Muscle layer of colon (tissue), 2 donors: ENCODE data around the gene CMTM4.
"Not testable (repeated sequence)": the region's sequence is repeated elsewhere in the genome, so short reads cannot be mapped to it uniquely, and the experiment has no call there.

Experiments used
- H3K27ac ChIP-seq: one replicate; pipeline ENCODE4 v1.7.0; 2013; ENCODE audit warnings: low read depth, mild to moderate bottlenecking, low read length, moderate library complexity
- H3K27me3 ChIP-seq, 2 donors: one replicate each; pipeline ENCODE4 v1.7.0; 2013; ENCODE audit warnings: low read length in 2 of 2, mild to moderate bottlenecking in 2 of 2; ENCODE audit not compliant: insufficient read depth in 2 of 2, control insufficient read depth in 1 of 2
- H3K36me3 ChIP-seq: one replicate; pipeline ENCODE4 v1.7.0; 2013; ENCODE audit warnings: mild to moderate bottlenecking, low read length; ENCODE audit not compliant: insufficient read depth
- H3K4me1 ChIP-seq: one replicate; pipeline ENCODE4 v1.7.0; 2013; ENCODE audit warnings: mild to moderate bottlenecking, low read length; ENCODE audit not compliant: insufficient read depth
- H3K4me3 ChIP-seq, 2 donors: one replicate each; pipeline ENCODE4 v1.7.0; 2013; ENCODE audit warnings: low read length in 2 of 2, low read depth in 1 of 2, mild to moderate bottlenecking in 1 of 2, moderate library complexity in 1 of 2
- H3K9ac ChIP-seq: one replicate; pipeline ENCODE4 v1.7.0; 2013; ENCODE audit warnings: low read length
- H3K9me3 ChIP-seq: one replicate; pipeline ENCODE4 v1.7.0; 2013; ENCODE audit warnings: mild to moderate bottlenecking, low read length
- donor health status: abdominal sarcoma.
- donor health status: Adenocarcinoma of cecum.

The CMTM4 gene

GRCh38 chr16:66636199-66636598 is 60.3 kb downstream of the CMTM4 start:
- H3K27ac ChIP-seq: no peak overlapping the region
- H3K9ac ChIP-seq: no peak overlapping the region
- H3K4me1 ChIP-seq: no peaks in the 10 kb centered on the region
- no peaks in the 10 kb centered on the region for H3K9me3 ChIP-seq
- H3K36me3 ChIP-seq: no peaks in the 10 kb centered on the region
- H3K27me3 ChIP-seq: no peaks in the 10 kb centered on the region
- no peak overlapping the region for H3K4me3 ChIP-seq

- Histone ChIP-seq H3K27ac (no peak overlapping the region), H3K4me1 (no peaks in the 10 kb centered on the region), H3K9ac (no peak overlapping the region)
Measured at GRCh38 chr16:66635406-66635805, 61.1 kb downstream of the CMTM4 start.

GRCh38 chr16:66634527-66635196 is 61.9 kb downstream of the CMTM4 start:
- Histone ChIP-seq H3K4me1 (no peaks in the 10 kb centered on the region), H3K9me3 (no peaks in the 10 kb centered on the region), H3K4me3 (no peak overlapping the region), H3K36me3 (no peaks in the 10 kb centered on the region), H3K27me3 (no peaks in the 10 kb centered on the region), H3K27ac (no peak overlapping the region), H3K9ac (no peak overlapping the region)

More at GRCh38 chr16:66635406-66635805, 61.1 kb downstream of the CMTM4 start:
- Histone ChIP-seq H3K36me3 (no peaks in the 10 kb centered on the region), H3K27me3 (no peaks in the 10 kb centered on the region), H3K9me3 (no peaks in the 10 kb centered on the region), H3K4me3 (no peak overlapping the region)

- H3K9ac ChIP-seq, H3K36me3 ChIP-seq, H3K4me3 ChIP-seq, H3K4me1 ChIP-seq, H3K27ac ChIP-seq, H3K9me3 ChIP-seq, H3K27me3 ChIP-seq: not testable (repeated sequence)
Measured at GRCh38 chr16:66631558-66631957, 65.0 kb downstream of the CMTM4 start.

GRCh38 chr16:66630561-66631260 is 65.8 kb downstream of the CMTM4 start:
- not testable (repeated sequence) for H3K9ac ChIP-seq, H3K4me3 ChIP-seq, H3K27ac ChIP-seq, H3K4me1 ChIP-seq, H3K9me3 ChIP-seq, H3K36me3 ChIP-seq, H3K27me3 ChIP-seq

- Histone ChIP-seq H3K27ac (no peak overlapping the region), H3K9me3 (no peaks in the 10 kb centered on the region), H3K36me3 (no peaks in the 10 kb centered on the region), H3K4me3 (no peak overlapping the region), H3K4me1 (no peaks in the 10 kb centered on the region), H3K27me3 (no peaks in the 10 kb centered on the region), H3K9ac (no peak overlapping the region)
Measured at GRCh38 chr16:66629856-66630255, 66.7 kb downstream of the CMTM4 start.

- H3K27ac ChIP-seq, H3K4me3 ChIP-seq, H3K9ac ChIP-seq, H3K36me3 ChIP-seq, H3K27me3 ChIP-seq, H3K4me1 ChIP-seq, H3K9me3 ChIP-seq: not testable (repeated sequence)
Measured at GRCh38 chr16:66627611-66628378, 68.7 kb downstream of the CMTM4 start.

GRCh38 chr16:66623755-66624154 is 72.8 kb downstream of the CMTM4 start:
- Histone ChIP-seq H3K27me3 (no peaks in the 10 kb centered on the region), H3K4me3 (no peak overlapping the region), H3K9me3 (no peaks in the 10 kb centered on the region), H3K27ac (no peak overlapping the region), H3K9ac (no peak overlapping the region), H3K36me3 (peaks cover 4% of the 10 kb centered on the region), H3K4me1 (peaks cover 6% of the 10 kb centered on the region)

- Histone ChIP-seq H3K9ac (no peak overlapping the region), H3K27ac (no peak overlapping the region), H3K4me1 (peaks cover 14% of the 10 kb centered on the region), H3K36me3 (peaks cover 4% of the 10 kb centered on the region), H3K9me3 (no peaks in the 10 kb centered on the region), H3K27me3 (no peaks in the 10 kb centered on the region), H3K4me3 (no peak overlapping the region)
Measured at GRCh38 chr16:66622863-66623262, 73.7 kb downstream of the CMTM4 start.

- Histone ChIP-seq H3K4me1 (peaks cover 14% of the 10 kb centered on the region), H3K27me3 (no peaks in the 10 kb centered on the region), H3K9me3 (no peaks in the 10 kb centered on the region), H3K27ac (no peak overlapping the region), H3K36me3 (peaks cover 4% of the 10 kb centered on the region), H3K4me3 (no peak overlapping the region), H3K9ac (no peak overlapping the region)
Measured at GRCh38 chr16:66621973-66622372, 74.6 kb downstream of the CMTM4 start.

- Histone ChIP-seq H3K4me3 (no peak overlapping the region), H3K27me3 (no peaks in the 10 kb centered on the region), H3K4me1 (peaks cover 14% of the 10 kb centered on the region), H3K27ac (no peak overlapping the region), H3K36me3 (peaks cover 4% of the 10 kb centered on the region), H3K9me3 (no peaks in the 10 kb centered on the region), H3K9ac (no peak overlapping the region)
Measured at GRCh38 chr16:66620429-66620795, 76.1 kb downstream of the CMTM4 start.
